SU-DHL-6 (cell line): ENCODE measurements around the gene LRP1B.

Source experiments
- CTCF ChIP-seq: fragments of 200-600 bp; sonication (generic); IDR thresholded peaks from one replicate; pipeline ENCODE4 v1.5.1; 2017; ENCODE audit warnings: antibody characterized with exemption, mild to moderate bottlenecking, low read length, moderate library complexity; ENCODE audit not compliant: insufficient read depth, poor library complexity, severe bottlenecking
- EZH2phosphoT487 ChIP-seq: fragments of 200-600 bp; sonication (generic), shearing (Covaris generic); conservative IDR thresholded peaks from 2 replicates; pipeline ENCODE4 v1.6.1; 2018; ENCODE audit warnings: mild to moderate bottlenecking, antibody characterized with exemption, low read length, moderate library complexity, mixed read lengths

DNA sequence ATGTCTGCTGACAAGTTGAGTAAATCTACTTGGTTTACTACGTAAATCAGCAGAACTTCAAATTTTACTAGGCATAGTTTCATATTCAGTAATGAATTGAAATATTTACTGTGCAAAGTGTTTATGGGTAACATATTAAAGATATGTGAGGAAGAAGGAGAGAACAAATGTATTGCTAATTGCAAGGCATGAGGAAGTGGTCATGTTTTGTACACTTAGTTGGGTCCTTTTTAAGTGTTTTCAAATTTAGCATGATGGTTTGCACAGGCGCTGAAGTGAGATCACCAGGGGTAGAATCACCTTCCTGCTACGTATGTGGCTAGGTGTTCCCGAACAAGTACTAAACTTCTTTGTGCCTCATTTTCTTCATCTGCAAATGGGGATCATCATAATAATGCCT lies 1534.4 kb downstream of the LRP1B start:
- TF ChIP-seq CTCF = no peak
- TF ChIP-seq EZH2phosphoT487 = no peak
